Left lung (tissue), 10 donors: ENCODE data around the gene TRIM8. TPM values are rescaled to one million over a fixed set of nuclear protein-coding genes. Genes with fewer than 3 reads are reported as not detected.

Source experiments
- ATAC-seq: fragments of 200-7000 bp; cut with Tn5 transposase; one replicate; pipeline ENCODE4 v1.9.1; 2020; ENCODE audit warnings: moderate library complexity
- DNase-seq, 4 donors: peaks; one replicate each; pipeline ENCODE4 v3.0.0-alpha.2; 2013 to 2020
- H3K27ac ChIP-seq, 2 donors: fragments of 200-600 bp; sonication (generic) in 1 of 2; one replicate each; pipeline versions ENCODE4 v1.5.0 to v1.8.0; 2020 to 2021
- H3K27me3 ChIP-seq, 2 donors: fragments of 200-600 bp; sonication (generic) in 1 of 2; one replicate each; pipeline versions ENCODE4 v1.5.0 to v1.8.0; 2020 to 2021
- H3K36me3 ChIP-seq, 2 donors: fragments of 200-600 bp; sonication (generic) in 1 of 2; one replicate each; pipeline versions ENCODE4 v1.5.0 to v1.8.0; 2020 to 2021
- H3K4me1 ChIP-seq, 2 donors: fragments of 200-600 bp; one replicate each; pipeline ENCODE4 v1.8.0; 2021
- H3K4me3 ChIP-seq, 2 donors: fragments of 200-600 bp; sonication (generic) in 1 of 2; one replicate each; pipeline versions ENCODE4 v1.5.0 to v1.8.0; 2020 to 2021; ENCODE audit warnings: mild to moderate bottlenecking in 1 of 2
- H3K9me3 ChIP-seq, 2 donors: fragments of 200-600 bp; sonication (generic) in 1 of 2; one replicate each; pipeline versions ENCODE4 v1.5.0 to v1.8.0; 2020 to 2021
- CTCF ChIP-seq, 2 donors: fragments of 200-600 bp; sonication (generic) in 1 of 2; IDR thresholded peaks; one replicate each; pipeline versions ENCODE4 v1.5.0 to v1.8.0; 2021; ENCODE audit warnings: antibody characterized with exemption in 2 of 2
- intact Hi-C, 2 donors: fragments of 100-400 bp; cut with DNase I; formaldehyde crosslinking; loops; one replicate each; pipeline versions ENCODE4 v1.11.2 to v1.14.2; 2022
- polyA plus RNA-seq, 6 donors: library from polyadenylated mRNA; unstranded; fragments of 120-200 nt; gene quantifications; one replicate each; pipeline ENCODE4 v1.2.1, GENCODE V29; 2013; ENCODE audit not compliant: insufficient read length in 6 of 6
- total RNA-seq, 2 donors: library from RNA; stranded (reverse); fragmentation: NEBNext Ultra II Directional; extraction: Animal tissue kit (Norgen Biotek cat#: 25700); gene quantifications; one replicate each; pipeline ENCODE4 v1.2.1, GENCODE V29; 2021
- donor health status: DM: no; HTN: yes; CAD: no.
- donor health status: DM: no; HTN: no; CAD: no.

TRIM8 gene
- total and polyA plus RNA-seq, 8 donors: 88.9 to 180 (median 112) TPM

DNA sequence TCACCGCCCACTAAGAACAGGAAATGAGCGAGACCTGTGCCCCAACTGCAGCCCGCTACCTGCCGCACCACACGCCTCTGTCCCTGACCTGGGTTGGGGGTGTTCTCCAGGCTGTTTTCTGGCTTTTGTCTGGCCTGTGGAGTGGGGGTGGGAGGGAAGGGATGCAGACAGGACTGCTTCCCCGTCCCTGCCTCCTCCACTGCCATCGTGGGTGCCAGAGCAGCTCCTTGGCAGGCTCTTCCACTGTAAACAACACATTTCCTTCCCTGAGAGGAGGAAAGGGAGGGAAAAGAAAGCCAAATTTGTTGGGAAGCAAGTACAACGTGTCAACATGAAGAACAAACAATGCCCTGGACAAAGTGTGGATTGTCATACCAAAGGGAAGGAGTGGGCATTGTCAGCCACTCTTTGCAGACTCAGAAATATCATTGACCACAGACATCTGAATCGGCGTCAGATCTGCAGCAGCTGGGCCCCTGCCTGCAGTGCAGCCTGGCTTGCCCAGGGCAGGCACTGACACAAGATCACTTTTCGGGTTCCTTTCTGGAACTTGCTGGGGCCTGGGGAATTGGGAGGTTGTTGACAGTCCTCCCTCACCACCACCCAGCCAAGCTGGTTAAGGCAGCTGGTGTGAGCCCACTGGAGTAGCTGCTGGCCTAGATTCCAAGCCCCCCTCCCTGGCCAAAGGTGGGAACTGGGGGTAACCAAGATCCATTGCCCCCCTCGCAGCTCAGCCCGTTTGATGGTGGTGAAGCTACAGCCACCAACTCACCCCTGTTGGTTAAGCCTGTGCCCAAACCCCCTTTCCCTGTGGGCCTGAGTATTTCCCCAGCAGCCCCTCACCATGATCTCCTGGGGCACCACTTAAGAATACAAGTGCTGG is 22.6 kb upstream of the TRIM8 start:
- peak in 2 of 4 donors; percentile 34 to 43 for DNase-seq
- ATAC-seq: peak; percentile 43

GRCh38 chr10:102624094-102624493 is 20.2 kb upstream of the TRIM8 start:
- no peaks in the 10 kb centered on the region for H3K27me3 ChIP-seq
- no peaks in the 10 kb centered on the region for H3K36me3 ChIP-seq
- intact Hi-C loops: no loop called here
- H3K4me1 ChIP-seq: peaks cover 50 to 75% of the 10 kb centered on the region in 2 donors
- H3K27ac ChIP-seq: no peak overlapping the region
- no peak for TF ChIP-seq CTCF (IDR thresholded peaks at IDR 0.05)
- DNase-seq (peak in 2 of 4 donors; percentile 4 to 7), ATAC-seq (no peak)
- no peak overlapping the region for H3K4me3 ChIP-seq
- H3K9me3 ChIP-seq: no peaks in the 10 kb centered on the region

More for the DNA sequence above, 22.6 kb upstream of the TRIM8 start:
- Histone ChIP-seq H3K27ac (peak overlapping the region; percentile 64 to 67), H3K9me3 (no peaks in the 10 kb centered on the region), H3K4me1 (peaks cover 28 to 52% of the 10 kb centered on the region in 2 donors), H3K4me3 (no peak overlapping the region), H3K27me3 (no peaks in the 10 kb centered on the region), H3K36me3 (peaks cover 0 to 19% of the 10 kb centered on the region in 2 donors)
- intact Hi-C loops: no loop called here
- TF ChIP-seq CTCF (IDR thresholded peaks at IDR 0.05): no peak

DNA sequence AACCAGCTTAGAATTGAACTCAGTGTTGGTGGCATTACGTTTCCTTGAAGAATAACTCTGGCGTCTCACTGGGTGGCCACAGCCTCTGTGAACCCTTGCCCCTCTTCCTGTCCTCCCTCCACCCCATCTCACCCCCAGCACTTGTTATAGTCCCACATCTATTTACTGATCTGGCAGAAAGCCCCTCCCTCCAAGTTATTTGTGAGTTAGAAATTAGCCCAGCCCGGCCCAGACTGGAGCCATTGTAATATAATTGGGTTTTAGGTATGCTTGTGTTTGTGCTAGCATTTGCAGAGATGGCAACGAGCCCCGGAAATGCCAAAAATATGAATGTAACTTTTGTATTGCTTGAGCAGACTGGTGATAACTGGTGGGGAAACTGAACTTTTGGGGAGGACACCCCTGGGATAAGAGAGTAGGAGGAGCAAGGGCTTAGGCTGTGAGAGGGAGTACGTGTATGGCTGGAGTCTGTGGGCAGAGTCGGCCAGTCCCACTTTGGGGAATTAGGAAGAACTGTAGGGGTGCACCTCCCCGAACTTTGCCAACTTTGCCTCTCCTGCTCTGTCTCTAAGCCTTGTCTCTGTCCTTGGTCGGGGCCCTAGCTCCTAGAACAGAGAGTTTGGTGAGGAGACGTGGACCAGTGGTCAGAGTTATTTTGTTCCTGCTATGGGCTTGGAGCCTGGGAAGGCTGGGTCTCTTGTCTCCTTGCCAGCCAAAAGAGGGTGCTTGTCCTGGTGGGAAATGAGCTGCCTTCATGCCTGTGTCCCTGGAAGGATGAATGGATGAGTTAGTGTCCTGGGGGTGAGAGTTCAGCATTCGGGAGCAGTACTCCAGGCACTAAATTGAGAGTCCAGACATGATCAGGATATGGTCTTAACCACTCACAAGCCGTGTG is 19.3 kb upstream of the TRIM8 start:
- Histone ChIP-seq H3K4me1 (peaks cover 44 to 75% of the 10 kb centered on the region in 2 donors), H3K4me3 (no peak overlapping the region), H3K36me3 (peaks cover 0 to 3% of the 10 kb centered on the region in 2 donors), H3K27ac (peak overlapping the region in 1 of 2 donors; percentile 76), H3K27me3 (no peaks in the 10 kb centered on the region), H3K9me3 (no peaks in the 10 kb centered on the region)
- ATAC-seq (no peak), DNase-seq (peak in 2 of 4 donors; percentile 11 to 21)
- no peak for TF ChIP-seq CTCF (IDR thresholded peaks at IDR 0.05)
- intact Hi-C loops: no loop called here

GRCh38 chr10:102626026-102626685 is 18.1 kb upstream of the TRIM8 start:
- DNase-seq (peak in 2 of 4 donors; percentile 24 to 32), ATAC-seq (no peak)
- peaks cover 35 to 66% of the 10 kb centered on the region in 2 donors for H3K4me1 ChIP-seq
- no peak overlapping the region for H3K4me3 ChIP-seq
- TF ChIP-seq CTCF (IDR thresholded peaks at IDR 0.05): no peak
- peak overlapping the region in 1 of 2 donors; percentile 76 for H3K27ac ChIP-seq
- intact Hi-C loops: no loop called here
- H3K36me3 ChIP-seq: peaks cover 0 to 12% of the 10 kb centered on the region in 2 donors
- no peaks in the 10 kb centered on the region for H3K9me3 ChIP-seq
- no peaks in the 10 kb centered on the region for H3K27me3 ChIP-seq
